Body of pancreas (tissue), 4 donors: Measurements from ENCODE around the gene ANKRA2.

Experiments
- CTCF ChIP-seq, 7 experiments: fragments of 450-650 bp in 4 of 7; fragments of 200-600 bp in 3 of 7; sonication (generic) in 3 of 7; IDR thresholded peaks; one replicate each; pipeline ENCODE4 v1.5.1; 2016 to 2019; ENCODE audit warnings: antibody characterized with exemption in 7 of 7
- POLR2A ChIP-seq, 3 donors: fragments of 450-650 bp; IDR thresholded peaks; one replicate each; pipeline ENCODE4 v1.6.1; 2016; ENCODE audit warnings: antibody characterized with exemption in 3 of 3, mild to moderate bottlenecking in 2 of 3

DNA sequence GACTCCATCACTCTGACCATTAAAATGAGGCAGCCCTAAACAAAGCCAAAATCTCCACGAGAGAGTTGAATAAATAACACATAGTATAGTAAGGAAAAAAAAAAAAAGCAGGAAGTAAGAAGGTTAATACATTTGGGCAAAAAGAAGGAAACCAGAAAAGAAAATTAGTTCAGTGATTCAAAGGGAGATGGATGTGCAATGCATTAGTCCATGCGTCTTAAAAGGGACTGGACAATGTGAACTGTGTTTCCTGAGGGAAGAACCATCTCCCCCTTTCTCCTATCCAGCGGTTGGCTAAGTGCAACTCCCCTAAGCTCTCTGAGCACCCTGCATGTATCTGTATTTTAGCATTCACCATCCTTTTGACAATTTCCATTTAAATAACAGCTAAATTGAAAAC lies 1.4 kb downstream of the ANKRA2 start:
- no peak for TF ChIP-seq CTCF (IDR thresholded peaks at IDR 0.05)
- TF ChIP-seq POLR2A (IDR thresholded peaks at IDR 0.05) = no peak
